ENCODE data around the gene KRT2. TPM values are rescaled to one million over a fixed set of nuclear protein-coding genes. Genes with fewer than 3 reads are reported as not detected.

The KRT2 gene
- not detected in 2 replicates for total RNA-seq (2022)
- not detected for Bru-seq, nascent RNA
- BruChase-seq, experiment 1, labeled RNA remaining after a 6-hour chase = not detected
- BruChase-seq, experiment 2, labeled RNA remaining after a 2-hour chase = not detected
- long read RNA-seq = 0 reads

GRCh38 chr12:52651726-52652261, at the start of gene KRT2:
KRT2 (minus strand) TSS chr12:52652211; CDS start chr12:52652142, 69 bp downstream.
- POLR2A ChIA-PET = no interaction called here
- no TSS peak for BruUV-seq (replicated peaks)
- Mint-ChIP-seq H3K27ac (ENCODE audit: low read depth, unreplicated experiment) (no peak within 1 kb of the TSS), H3K27me3 (ENCODE audit: insufficient read depth, unreplicated experiment) (peaks cover 62% of the 10 kb centered on the region), H3K4me1 (ENCODE audit: insufficient read depth, unreplicated experiment) (peaks cover 7% of the 10 kb centered on the region), H3K36me3 (ENCODE audit: insufficient read depth, unreplicated experiment) (no peaks in the 10 kb centered on the region), H3K4me3 (ENCODE audit: unreplicated experiment) (no peak within 1 kb of the TSS), H3K9me3 (ENCODE audit: unreplicated experiment) (no peaks in the 10 kb centered on the region)
- CTCF ChIA-PET = interaction anchor here (0.8 kb wide), 1 partner anchor 500 kb away, joined by 3 read pairs; no protein-coding TSS in a partner anchor
- DNase-seq (ENCODE audit: unreplicated experiment) = no peak
- no peak for TF ChIP-seq CTCF (IDR thresholded peaks at IDR 0.05; ENCODE audit: unreplicated experiment)
- intact Hi-C loops (cut with micrococcal nuclease) = no loop called here

- no peaks in the 10 kb centered on the region for H3K9me3 Mint-ChIP-seq (ENCODE audit: unreplicated experiment)
- H3K27me3 Mint-ChIP-seq (ENCODE audit: insufficient read depth, unreplicated experiment) = peaks cover 65% of the 10 kb centered on the region
- CTCF ChIA-PET = interaction anchor here (0.6 kb wide), 1 partner anchor 584 kb away, joined by 3 read pairs; no protein-coding TSS in a partner anchor
- no peak overlapping the region for H3K4me3 Mint-ChIP-seq (ENCODE audit: unreplicated experiment)
- no peaks in the 10 kb centered on the region for H3K4me1 Mint-ChIP-seq (ENCODE audit: insufficient read depth, unreplicated experiment)
- TF ChIP-seq CTCF (IDR thresholded peaks at IDR 0.05; ENCODE audit: unreplicated experiment) = no peak
- BruUV-seq (replicated peaks) = no TSS peak
- no peak overlapping the region for H3K27ac Mint-ChIP-seq (ENCODE audit: low read depth, unreplicated experiment)
- no peaks in the 10 kb centered on the region for H3K36me3 Mint-ChIP-seq (ENCODE audit: insufficient read depth, unreplicated experiment)
- no peak for DNase-seq (ENCODE audit: unreplicated experiment)
- intact Hi-C loops (cut with micrococcal nuclease) = no loop called here
- POLR2A ChIA-PET = no interaction called here
Observed at GRCh38 chr12:52701281-52701680, 49.3 kb upstream of the KRT2 start.

- Mint-ChIP-seq H3K27me3 (ENCODE audit: insufficient read depth, unreplicated experiment) (peaks cover 72% of the 10 kb centered on the region), H3K4me3 (ENCODE audit: unreplicated experiment) (no peak overlapping the region), H3K36me3 (ENCODE audit: insufficient read depth, unreplicated experiment) (no peaks in the 10 kb centered on the region), H3K27ac (ENCODE audit: low read depth, unreplicated experiment) (no peak overlapping the region), H3K4me1 (ENCODE audit: insufficient read depth, unreplicated experiment) (no peaks in the 10 kb centered on the region), H3K9me3 (ENCODE audit: unreplicated experiment) (no peaks in the 10 kb centered on the region)
- POLR2A ChIA-PET = interaction anchor here (1.2 to 1.6 kb wide), 2 partner anchors 10 to 32 kb away, joined by 3 read pairs; no protein-coding TSS in a partner anchor
- CTCF ChIA-PET = no interaction called here
- no TSS peak for BruUV-seq (replicated peaks)
- intact Hi-C loops (cut with micrococcal nuclease) = no loop called here
- TF ChIP-seq CTCF (IDR thresholded peaks at IDR 0.05; ENCODE audit: unreplicated experiment) = no peak
- DNase-seq (ENCODE audit: unreplicated experiment) = no peak
Observed at GRCh38 chr12:52699960-52700359, 47.9 kb upstream of the KRT2 start.

- ChIA-PET POLR2A (interaction anchor here (1.2 to 1.6 kb wide), 2 partner anchors 9 to 31 kb away, joined by 3 read pairs; no protein-coding TSS in a partner anchor), CTCF (no interaction called here)
- intact Hi-C loops (cut with micrococcal nuclease) = no loop called here
- no peak for DNase-seq (ENCODE audit: unreplicated experiment)
- Mint-ChIP-seq H3K27me3 (ENCODE audit: insufficient read depth, unreplicated experiment) (peaks cover 78% of the 10 kb centered on the region), H3K4me1 (ENCODE audit: insufficient read depth, unreplicated experiment) (no peaks in the 10 kb centered on the region), H3K9me3 (ENCODE audit: unreplicated experiment) (no peaks in the 10 kb centered on the region), H3K27ac (ENCODE audit: low read depth, unreplicated experiment) (no peak overlapping the region), H3K36me3 (ENCODE audit: insufficient read depth, unreplicated experiment) (no peaks in the 10 kb centered on the region), H3K4me3 (ENCODE audit: unreplicated experiment) (no peak overlapping the region)
- no TSS peak for BruUV-seq (replicated peaks)
- TF ChIP-seq CTCF (IDR thresholded peaks at IDR 0.05; ENCODE audit: unreplicated experiment) = no peak
Observed at GRCh38 chr12:52699373-52699772, 47.4 kb upstream of the KRT2 start.
